MM.1S (cell line): Measurements from ENCODE around the gene CEL.

ENCODE experiments used
- DNase-seq: peaks from one replicate; pipeline ENCODE4 v3.0.0-alpha.2; 2015
- H2AFZ ChIP-seq: fragments of 300-600 bp; sonication (generic); 2 replicates; pipeline ENCODE4 v1.6.0; 2016; ENCODE audit warnings: antibody characterized with exemption, low read length
- H3F3A ChIP-seq: fragments of 300-600 bp; sonication (generic); 2 replicates; pipeline ENCODE4 v1.6.1; 2016; ENCODE audit warnings: mild to moderate bottlenecking, antibody characterized with exemption, low read length, moderate library complexity, mixed read lengths; ENCODE audit not compliant: insufficient read depth
- H3K27ac ChIP-seq: fragments of 300-600 bp; sonication (generic); 2 replicates; pipeline ENCODE4 v1.5.1; 2016; ENCODE audit warnings: mild to moderate bottlenecking, low read length
- H3K27me3 ChIP-seq: fragments of 300-600 bp; sonication (generic); replicated peaks from 2 replicates; pipeline ENCODE4 v1.6.0; 2016; ENCODE audit warnings: low read length; ENCODE audit not compliant: insufficient read depth
- H3K36me3 ChIP-seq: fragments of 300-600 bp; sonication (generic); replicated peaks from 2 replicates; pipeline ENCODE4 v1.6.1; 2016; ENCODE audit warnings: mild to moderate bottlenecking, low read length, mixed read lengths; ENCODE audit not compliant: insufficient read depth
- H3K4me1 ChIP-seq: fragments of 300-600 bp; sonication (generic); 2 replicates; pipeline ENCODE4 v1.6.1; 2016; ENCODE audit warnings: low read length, mixed read lengths
- H3K4me2 ChIP-seq: fragments of 300-600 bp; sonication (generic); 2 replicates; pipeline ENCODE4 v1.6.0; 2016; ENCODE audit warnings: low read depth, low read length
- H3K4me3 ChIP-seq: fragments of 300-600 bp; sonication (generic); 2 replicates; pipeline ENCODE4 v1.5.1; 2016; ENCODE audit warnings: low read length, mixed read lengths
- H3K79me2 ChIP-seq: fragments of 300-600 bp; sonication (generic); 2 replicates; pipeline ENCODE4 v1.6.1; 2016; ENCODE audit warnings: mixed run types, low read length, mixed read lengths
- H3K9ac ChIP-seq: fragments of 300-600 bp; sonication (generic); 2 replicates; pipeline ENCODE4 v1.6.1; 2016; ENCODE audit warnings: low read length, mixed read lengths
- H3K9me2 ChIP-seq: fragments of 300-600 bp; sonication (generic); replicated peaks from 2 replicates; pipeline ENCODE4 v1.6.1; 2016; ENCODE audit warnings: mild to moderate bottlenecking, low read length, mixed read lengths; ENCODE audit not compliant: insufficient read depth
- H3K9me3 ChIP-seq: fragments of 300-600 bp; sonication (generic); replicated peaks from 2 replicates; pipeline ENCODE4 v1.6.1; 2016; ENCODE audit warnings: mild to moderate bottlenecking, low read length, mixed read lengths; ENCODE audit not compliant: insufficient read depth
- H4K20me1 ChIP-seq: fragments of 300-600 bp; sonication (generic); 2 replicates; pipeline ENCODE4 v1.6.1; 2016; ENCODE audit warnings: mild to moderate bottlenecking, low read length, moderate library complexity, mixed read lengths; ENCODE audit not compliant: insufficient read depth
- EZH2 ChIP-seq: fragments of 300-600 bp; sonication (generic); optimal IDR thresholded peaks from 2 replicates; pipeline ENCODE3; 2017; ENCODE audit warnings: low read depth, mild to moderate bottlenecking, antibody characterized with exemption, low read length, mixed read lengths
- EZH2phosphoT487 ChIP-seq: fragments of 300-600 bp; sonication (generic); IDR thresholded peaks from 2 replicates; pipeline ENCODE4 v1.6.1; 2018; ENCODE audit warnings: antibody characterized with exemption, low read length
- TF ChIP-seq, protein P1 (sequence below): fragments of 300-600 bp; sonication (generic); IDR thresholded peaks from 2 replicates; pipeline ENCODE4 v1.5.1; 2016; ENCODE audit warnings: antibody characterized with exemption, low read length, mixed read lengths

The CEL gene

DNA sequence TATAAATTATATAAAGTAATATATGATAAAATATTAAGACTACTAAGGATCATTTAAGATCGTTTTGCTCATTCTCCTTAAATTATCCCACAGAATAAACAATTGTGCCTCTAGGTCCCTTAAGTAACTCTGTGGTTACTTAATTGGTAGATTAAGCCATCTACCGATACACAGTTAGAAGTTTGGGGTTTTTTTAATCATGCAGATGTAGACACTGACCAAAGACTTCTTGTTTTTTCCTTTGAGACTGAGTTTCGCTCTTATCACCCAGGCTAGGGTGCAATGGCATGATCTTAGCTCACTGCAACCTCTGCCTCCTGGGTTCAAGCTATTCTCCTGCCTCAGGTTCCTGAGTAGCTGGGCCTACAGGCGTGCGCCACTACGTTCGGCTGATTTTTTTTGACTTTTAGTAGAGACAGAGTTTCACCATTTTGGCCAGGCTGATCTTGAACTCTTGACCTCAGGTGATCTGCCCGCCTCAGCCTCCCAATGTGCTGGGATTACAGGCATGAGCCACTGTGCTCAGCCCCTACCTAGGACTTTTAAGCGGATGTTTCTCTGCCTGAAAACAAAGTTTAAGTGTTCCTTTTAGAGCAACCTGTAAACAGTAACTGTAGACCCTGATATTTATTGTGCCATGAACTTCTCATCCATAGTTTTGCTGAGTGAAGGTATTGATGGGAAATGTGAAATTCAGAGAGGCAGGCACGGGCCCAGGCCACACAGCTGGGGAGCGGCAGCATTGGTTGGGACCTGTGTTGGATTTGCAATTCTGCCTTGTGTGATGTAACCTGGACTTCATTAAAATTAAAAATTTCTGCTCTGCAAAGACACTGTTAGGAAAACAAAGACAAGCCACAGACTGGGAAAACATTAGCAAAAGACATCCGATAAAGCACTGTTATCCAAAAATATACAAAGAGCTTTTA is 11.6 kb downstream of the CEL start:
- Histone ChIP-seq H2AFZ (no peak overlapping the region), H3K9me2 (no peaks in the 10 kb centered on the region), H4K20me1 (no peaks in the 10 kb centered on the region), H3K9me3 (no peaks in the 10 kb centered on the region), H3K36me3 (no peaks in the 10 kb centered on the region), H3K9ac (no peak overlapping the region), H3K79me2 (no peaks in the 10 kb centered on the region), H3K4me1 (no peaks in the 10 kb centered on the region), H3K4me2 (no peak overlapping the region), H3K4me3 (no peak overlapping the region), H3K27ac (no peak overlapping the region), H3F3A (no peaks in the 10 kb centered on the region), H3K27me3 (peaks cover 44% of the 10 kb centered on the region; the same call in 1 of the 2 replicates)
- TF ChIP-seq, protein P1, sequence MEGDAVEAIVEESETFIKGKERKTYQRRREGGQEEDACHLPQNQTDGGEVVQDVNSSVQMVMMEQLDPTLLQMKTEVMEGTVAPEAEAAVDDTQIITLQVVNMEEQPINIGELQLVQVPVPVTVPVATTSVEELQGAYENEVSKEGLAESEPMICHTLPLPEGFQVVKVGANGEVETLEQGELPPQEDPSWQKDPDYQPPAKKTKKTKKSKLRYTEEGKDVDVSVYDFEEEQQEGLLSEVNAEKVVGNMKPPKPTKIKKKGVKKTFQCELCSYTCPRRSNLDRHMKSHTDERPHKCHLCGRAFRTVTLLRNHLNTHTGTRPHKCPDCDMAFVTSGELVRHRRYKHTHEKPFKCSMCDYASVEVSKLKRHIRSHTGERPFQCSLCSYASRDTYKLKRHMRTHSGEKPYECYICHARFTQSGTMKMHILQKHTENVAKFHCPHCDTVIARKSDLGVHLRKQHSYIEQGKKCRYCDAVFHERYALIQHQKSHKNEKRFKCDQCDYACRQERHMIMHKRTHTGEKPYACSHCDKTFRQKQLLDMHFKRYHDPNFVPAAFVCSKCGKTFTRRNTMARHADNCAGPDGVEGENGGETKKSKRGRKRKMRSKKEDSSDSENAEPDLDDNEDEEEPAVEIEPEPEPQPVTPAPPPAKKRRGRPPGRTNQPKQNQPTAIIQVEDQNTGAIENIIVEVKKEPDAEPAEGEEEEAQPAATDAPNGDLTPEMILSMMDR, result no peak
- TF ChIP-seq EZH2phosphoT487, result no peak
- no peak for TF ChIP-seq EZH2
- DNase-seq, result no peak

DNA sequence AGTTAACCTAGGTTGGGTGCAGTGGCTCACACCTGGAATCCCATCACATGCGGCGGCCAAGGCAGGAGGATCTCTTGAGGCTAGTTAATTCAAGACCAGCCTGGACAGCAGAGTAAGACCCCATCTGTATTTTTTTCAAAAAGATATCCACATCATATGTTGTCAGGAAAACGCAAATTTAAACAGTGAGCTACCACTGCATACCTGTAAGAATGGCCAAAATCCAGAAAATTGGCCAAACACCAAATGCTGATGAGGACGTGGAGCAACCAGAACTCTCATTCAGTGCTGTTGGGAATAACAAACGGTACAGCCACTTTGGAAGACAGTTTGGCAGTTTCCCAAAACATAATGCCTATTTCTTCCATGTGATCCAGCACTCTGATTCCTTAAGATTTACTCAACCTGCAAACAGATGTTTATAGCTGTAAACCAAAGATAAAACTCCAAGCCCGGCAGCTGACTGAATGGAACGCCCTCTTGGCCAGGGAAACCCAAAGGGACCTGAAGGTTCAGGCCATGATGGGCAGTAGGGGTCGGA is 12.4 kb downstream of the CEL start:
- no peak for DNase-seq
- H3F3A ChIP-seq, result no peaks in the 10 kb centered on the region
- H3K4me2 ChIP-seq, result no peak overlapping the region
- H3K4me1 ChIP-seq, result no peaks in the 10 kb centered on the region
- no peak overlapping the region for H3K9ac ChIP-seq
- H3K9me2 ChIP-seq, result no peaks in the 10 kb centered on the region
- no peaks in the 10 kb centered on the region for H4K20me1 ChIP-seq
- H3K36me3 ChIP-seq, result no peaks in the 10 kb centered on the region
- no peaks in the 10 kb centered on the region for H3K79me2 ChIP-seq
- no peaks in the 10 kb centered on the region for H3K9me3 ChIP-seq
- peaks cover 52% of the 10 kb centered on the region for H3K27me3 ChIP-seq
- no peak for TF ChIP-seq EZH2
- TF ChIP-seq, protein P1, result no peak
- TF ChIP-seq EZH2phosphoT487, result no peak
- no peak overlapping the region for H2AFZ ChIP-seq
- H3K27ac ChIP-seq, result no peak overlapping the region
- H3K4me3 ChIP-seq, result no peak overlapping the region

DNA sequence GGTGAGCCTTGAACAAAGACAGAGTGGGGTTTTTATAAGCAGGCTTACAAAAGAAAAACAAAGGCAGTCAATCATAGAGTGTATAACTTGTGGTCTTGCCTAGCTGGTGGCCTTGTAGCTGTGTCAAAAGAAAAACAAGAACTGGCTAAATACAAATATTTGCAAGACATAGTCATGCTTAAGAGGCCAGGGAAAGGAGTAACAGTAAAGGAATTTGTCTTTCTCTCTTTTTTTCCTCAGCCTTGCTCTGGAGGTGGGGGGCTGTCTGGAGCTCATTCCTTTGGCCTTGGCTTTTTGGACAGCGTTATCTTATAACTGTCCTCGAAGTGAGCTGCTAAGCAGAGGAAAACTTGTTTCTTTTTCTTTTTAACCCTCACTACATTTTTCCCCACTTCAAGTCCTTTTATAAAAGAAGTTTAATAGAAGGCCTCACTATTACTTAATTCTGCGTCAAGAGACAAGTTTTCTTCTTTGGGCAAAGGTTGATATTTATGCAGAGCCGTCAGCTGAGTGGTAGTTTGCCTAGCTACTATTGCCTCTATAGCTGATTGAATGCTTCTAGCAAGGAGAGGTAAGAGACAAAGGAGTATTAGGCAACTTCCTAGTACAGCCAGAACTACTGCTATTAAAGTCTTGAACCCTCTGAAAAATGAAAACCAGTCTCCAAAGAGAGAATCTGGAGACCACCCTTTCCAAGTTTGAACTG is 14.3 kb downstream of the CEL start:
- H4K20me1 ChIP-seq, result no peaks in the 10 kb centered on the region
- TF ChIP-seq, protein P1, result no peak
- TF ChIP-seq EZH2phosphoT487 (no peak), EZH2 (no peak)
- H3K4me1 ChIP-seq, result no peaks in the 10 kb centered on the region
- H3K27me3 ChIP-seq, result peaks cover 65% of the 10 kb centered on the region
- H3K4me2 ChIP-seq, result no peak overlapping the region
- H3K27ac ChIP-seq, result no peak overlapping the region
- H3F3A ChIP-seq, result no peaks in the 10 kb centered on the region
- no peaks in the 10 kb centered on the region for H3K79me2 ChIP-seq
- no peak overlapping the region for H3K4me3 ChIP-seq
- H3K9me2 ChIP-seq, result no peaks in the 10 kb centered on the region
- H2AFZ ChIP-seq, result no peak overlapping the region
- no peaks in the 10 kb centered on the region for H3K36me3 ChIP-seq
- DNase-seq, result no peak
- H3K9ac ChIP-seq, result no peak overlapping the region
- H3K9me3 ChIP-seq, result no peaks in the 10 kb centered on the region
